OCI-LY3 (cell line): ENCODE data around the gene ERC1.

ENCODE experiments used
- H2AFZ ChIP-seq: fragments of 200-600, 300-600 bp; shearing (Covaris generic); 2 replicates; pipeline ENCODE4 v1.6.0; 2014; ENCODE audit warnings: antibody characterized with exemption, low read depth, low read length
- H3K27ac ChIP-seq: fragments of 200-600, 300-600 bp; sonication (generic); 2 replicates; pipeline ENCODE4 v1.5.1; 2014; ENCODE audit warnings: mild to moderate bottlenecking, low read length, moderate library complexity, mixed read lengths
- H3K27me3 ChIP-seq: fragments of 200-600, 300-600 bp; sonication (generic); 2 replicates; pipeline ENCODE4 v1.6.1; 2014; ENCODE audit warnings: low read depth, low read length, mixed read lengths
- H3K36me3 ChIP-seq: fragments of 200-600, 300-600 bp; sonication (generic); replicated peaks from 2 replicates; pipeline ENCODE3; 2014; ENCODE audit warnings: low read depth, low read length, mixed read lengths
- H3K4me1 ChIP-seq: fragments of 300-600, 200-600 bp; sonication (generic); 2 replicates; pipeline ENCODE4 v1.6.1; 2014; ENCODE audit warnings: low read length, mixed read lengths
- H3K4me2 ChIP-seq: fragments of 200-600, 300-600 bp; sonication (generic); 2 replicates; pipeline ENCODE4 v1.6.1; 2014; ENCODE audit warnings: low read length, mixed read lengths
- H3K4me3 ChIP-seq: fragments of 300-600, 200-600 bp; sonication (generic); 2 replicates; pipeline ENCODE4 v1.5.1; 2014; ENCODE audit warnings: antibody characterized with exemption, mild to moderate bottlenecking, low read length, moderate library complexity
- H3K79me2 ChIP-seq: fragments of 300-600, 200-600 bp; shearing (Covaris generic); 2 replicates; pipeline ENCODE4 v1.6.1; 2014; ENCODE audit warnings: mild to moderate bottlenecking, low read length, mixed read lengths
- H3K9ac ChIP-seq: fragments of 300-600, 200-600 bp; shearing (Covaris generic); 2 replicates; pipeline ENCODE4 v1.6.0; 2014; ENCODE audit warnings: mild to moderate bottlenecking, low read length, moderate library complexity
- H3K9me3 ChIP-seq: fragments of 200-600, 300-600 bp; shearing (Covaris generic); 2 replicates; pipeline ENCODE4 v1.6.1; 2014; ENCODE audit warnings: low read length, mixed read lengths; ENCODE audit not compliant: insufficient read depth
- H4K20me1 ChIP-seq: fragments of 200-600, 300-600 bp; sonication (generic); 2 replicates; pipeline ENCODE4 v1.6.1; 2016; ENCODE audit warnings: low read length, mixed read lengths; ENCODE audit not compliant: insufficient read depth
- EZH2phosphoT487 ChIP-seq: fragments of 200-600 bp; shearing (Covaris generic); IDR thresholded peaks from 2 replicates; pipeline ENCODE4 v1.6.1; 2018; ENCODE audit warnings: antibody characterized with exemption, mixed run types, low read depth
- TF ChIP-seq, protein P1 (sequence below): fragments of 200-600, 300-600 bp; sonication (generic); IDR thresholded peaks from 2 replicates; pipeline ENCODE4 v1.5.1; 2014; ENCODE audit warnings: antibody characterized with exemption, low read length, low read depth

The ERC1 gene

DNA sequence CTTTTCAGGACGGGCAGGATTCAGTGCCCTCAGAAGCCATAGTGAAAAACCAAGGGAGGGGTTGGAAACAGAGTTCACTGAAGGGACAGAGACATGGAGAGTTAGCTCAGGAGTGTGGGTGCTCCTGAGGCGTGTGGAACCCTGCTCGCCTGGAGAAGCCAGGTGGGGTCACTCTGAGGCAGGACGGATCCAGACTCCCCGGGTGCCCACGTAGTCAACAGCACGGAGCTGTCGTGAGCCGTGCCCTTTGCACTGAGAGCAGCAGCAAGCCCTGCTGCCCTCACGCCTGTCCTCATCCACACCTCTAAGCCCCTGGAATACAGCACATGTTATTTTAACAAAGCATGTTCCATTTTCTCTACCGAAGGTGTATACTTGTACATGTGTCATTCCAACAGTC lies 488.6 kb downstream of the ERC1 start:
- no peaks in the 10 kb centered on the region for H3K9me3 ChIP-seq
- no peaks in the 10 kb centered on the region for H3K79me2 ChIP-seq
- H3K27ac ChIP-seq, result no peak overlapping the region
- H3K4me1 ChIP-seq, result no peaks in the 10 kb centered on the region
- H3K36me3 ChIP-seq, result no peaks in the 10 kb centered on the region
- TF ChIP-seq EZH2phosphoT487, result no peak
- TF ChIP-seq, protein P1, sequence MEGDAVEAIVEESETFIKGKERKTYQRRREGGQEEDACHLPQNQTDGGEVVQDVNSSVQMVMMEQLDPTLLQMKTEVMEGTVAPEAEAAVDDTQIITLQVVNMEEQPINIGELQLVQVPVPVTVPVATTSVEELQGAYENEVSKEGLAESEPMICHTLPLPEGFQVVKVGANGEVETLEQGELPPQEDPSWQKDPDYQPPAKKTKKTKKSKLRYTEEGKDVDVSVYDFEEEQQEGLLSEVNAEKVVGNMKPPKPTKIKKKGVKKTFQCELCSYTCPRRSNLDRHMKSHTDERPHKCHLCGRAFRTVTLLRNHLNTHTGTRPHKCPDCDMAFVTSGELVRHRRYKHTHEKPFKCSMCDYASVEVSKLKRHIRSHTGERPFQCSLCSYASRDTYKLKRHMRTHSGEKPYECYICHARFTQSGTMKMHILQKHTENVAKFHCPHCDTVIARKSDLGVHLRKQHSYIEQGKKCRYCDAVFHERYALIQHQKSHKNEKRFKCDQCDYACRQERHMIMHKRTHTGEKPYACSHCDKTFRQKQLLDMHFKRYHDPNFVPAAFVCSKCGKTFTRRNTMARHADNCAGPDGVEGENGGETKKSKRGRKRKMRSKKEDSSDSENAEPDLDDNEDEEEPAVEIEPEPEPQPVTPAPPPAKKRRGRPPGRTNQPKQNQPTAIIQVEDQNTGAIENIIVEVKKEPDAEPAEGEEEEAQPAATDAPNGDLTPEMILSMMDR, result no peak
- no peak overlapping the region for H3K4me2 ChIP-seq
- no peak overlapping the region for H3K4me3 ChIP-seq
- no peaks in the 10 kb centered on the region for H3K27me3 ChIP-seq
- no peak overlapping the region for H3K9ac ChIP-seq
- no peaks in the 10 kb centered on the region for H4K20me1 ChIP-seq
- H2AFZ ChIP-seq, result no peak overlapping the region

DNA sequence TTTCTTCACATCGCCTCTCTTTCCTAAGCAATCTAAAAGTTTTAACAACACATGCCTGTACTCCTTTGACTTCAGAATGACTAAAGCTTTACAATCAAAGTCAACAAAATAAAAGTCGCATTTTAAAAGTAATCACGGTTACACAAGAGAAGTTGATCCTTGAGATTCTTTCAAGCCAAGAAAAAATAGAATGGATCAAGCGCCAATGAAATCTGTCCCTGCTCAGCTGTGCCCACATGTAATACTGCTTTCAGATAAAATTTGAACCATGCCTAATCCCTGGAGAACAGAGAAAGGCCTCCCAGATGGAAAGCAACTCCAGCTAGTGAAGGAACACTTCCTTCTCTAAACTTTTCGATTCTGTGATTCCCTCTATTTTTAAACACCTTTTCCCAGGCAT lies 490.3 kb downstream of the ERC1 start:
- H3K9ac ChIP-seq, result no peak overlapping the region
- no peak overlapping the region for H3K4me3 ChIP-seq
- H2AFZ ChIP-seq, result no peak overlapping the region
- H3K4me2 ChIP-seq, result no peak overlapping the region
- no peaks in the 10 kb centered on the region for H3K4me1 ChIP-seq
- H4K20me1 ChIP-seq, result no peaks in the 10 kb centered on the region
- no peaks in the 10 kb centered on the region for H3K27me3 ChIP-seq
- no peaks in the 10 kb centered on the region for H3K9me3 ChIP-seq
- no peak overlapping the region for H3K27ac ChIP-seq
- no peaks in the 10 kb centered on the region for H3K79me2 ChIP-seq
- TF ChIP-seq EZH2phosphoT487, result no peak
- TF ChIP-seq, protein P1, result no peak
- no peaks in the 10 kb centered on the region for H3K36me3 ChIP-seq

DNA sequence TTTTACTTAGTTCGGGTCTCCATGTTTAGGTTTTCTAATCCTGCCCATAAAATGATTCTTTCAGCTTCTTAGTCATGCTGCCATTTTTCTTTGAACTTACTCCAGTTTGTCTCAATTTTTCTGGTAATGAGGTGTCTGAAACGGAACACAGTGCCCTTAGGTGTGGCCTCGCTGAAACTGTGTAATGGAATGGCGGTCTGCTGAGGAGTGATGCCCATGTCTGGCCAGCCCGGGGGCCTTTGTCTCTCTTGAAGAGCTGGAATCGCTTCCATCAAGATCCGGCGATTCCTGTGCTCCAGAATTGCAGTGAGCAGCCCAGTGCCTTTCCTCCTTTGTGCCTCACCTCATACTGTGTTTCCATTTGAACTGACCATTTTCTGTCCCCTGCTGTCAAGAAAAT lies 490.9 kb downstream of the ERC1 start:
- TF ChIP-seq, protein P1, result no peak
- TF ChIP-seq EZH2phosphoT487, result no peak
- no peak overlapping the region for H3K4me3 ChIP-seq

DNA sequence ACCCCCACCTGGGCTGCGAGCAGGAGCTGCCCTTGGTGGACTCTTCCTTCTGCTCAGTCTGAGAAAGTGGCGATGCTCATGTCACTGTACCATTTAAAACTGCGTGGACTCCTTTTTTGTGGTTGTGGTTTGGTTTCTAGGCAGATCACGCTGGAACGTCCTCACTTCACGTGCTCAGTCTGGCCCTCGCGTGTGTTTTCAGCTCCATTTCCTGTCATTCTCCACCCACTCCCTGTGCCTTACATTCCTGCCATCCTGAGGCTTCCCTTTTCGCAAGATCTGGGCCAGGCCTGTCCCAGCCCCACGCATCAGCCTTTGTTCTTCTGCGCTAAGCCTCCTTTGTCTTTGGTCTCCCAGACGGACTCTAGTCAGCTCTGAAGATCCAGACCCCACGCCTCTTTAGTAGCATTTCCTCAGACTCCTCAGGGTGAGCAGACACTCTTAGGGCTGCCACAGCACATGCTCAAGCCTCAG lies 497.9 kb downstream of the ERC1 start:
- Histone ChIP-seq H3K36me3 (no peaks in the 10 kb centered on the region), H3K27ac (no peak overlapping the region), H3K9ac (no peak overlapping the region), H3K4me1 (peaks cover 2% of the 10 kb centered on the region; the same call in 1 of the 2 replicates), H3K4me2 (no peak overlapping the region), H3K27me3 (no peaks in the 10 kb centered on the region), H3K79me2 (no peaks in the 10 kb centered on the region), H2AFZ (no peak overlapping the region), H3K4me3 (no peak overlapping the region), H4K20me1 (no peaks in the 10 kb centered on the region), H3K9me3 (no peaks in the 10 kb centered on the region)
- no peak for TF ChIP-seq EZH2phosphoT487
- TF ChIP-seq, protein P1, result no peak

More for the DNA sequence above, 490.9 kb downstream of the ERC1 start:
- Histone ChIP-seq H3K27me3 (no peaks in the 10 kb centered on the region), H3K27ac (no peak overlapping the region), H3K4me1 (no peaks in the 10 kb centered on the region), H3K4me2 (no peak overlapping the region), H4K20me1 (no peaks in the 10 kb centered on the region), H3K9ac (no peak overlapping the region), H2AFZ (no peak overlapping the region), H3K36me3 (no peaks in the 10 kb centered on the region), H3K79me2 (no peaks in the 10 kb centered on the region), H3K9me3 (no peaks in the 10 kb centered on the region)
